HFF-Myc (cell line): Measurements from ENCODE around the gene BRD3.

Experiments used
- DNase-seq: peaks from one replicate; pipeline ENCODE4 v3.0.0-alpha.2; 2011; ENCODE audit warnings: low read depth; ENCODE audit errors: extremely low read depth
- H3K4me3 ChIP-seq: replicated peaks from 2 replicates; pipeline ENCODE4 v1.5.1; 2011; ENCODE audit warnings: low read depth, mild to moderate bottlenecking, control low read depth, low read length
- TF ChIP-seq, protein P1 (sequence below): IDR thresholded peaks from 2 replicates; pipeline ENCODE4 v1.5.1; 2012; ENCODE audit warnings: mild to moderate bottlenecking, low read depth, low read length, control low read depth; ENCODE audit errors: missing control alignments

The BRD3 gene

DNA sequence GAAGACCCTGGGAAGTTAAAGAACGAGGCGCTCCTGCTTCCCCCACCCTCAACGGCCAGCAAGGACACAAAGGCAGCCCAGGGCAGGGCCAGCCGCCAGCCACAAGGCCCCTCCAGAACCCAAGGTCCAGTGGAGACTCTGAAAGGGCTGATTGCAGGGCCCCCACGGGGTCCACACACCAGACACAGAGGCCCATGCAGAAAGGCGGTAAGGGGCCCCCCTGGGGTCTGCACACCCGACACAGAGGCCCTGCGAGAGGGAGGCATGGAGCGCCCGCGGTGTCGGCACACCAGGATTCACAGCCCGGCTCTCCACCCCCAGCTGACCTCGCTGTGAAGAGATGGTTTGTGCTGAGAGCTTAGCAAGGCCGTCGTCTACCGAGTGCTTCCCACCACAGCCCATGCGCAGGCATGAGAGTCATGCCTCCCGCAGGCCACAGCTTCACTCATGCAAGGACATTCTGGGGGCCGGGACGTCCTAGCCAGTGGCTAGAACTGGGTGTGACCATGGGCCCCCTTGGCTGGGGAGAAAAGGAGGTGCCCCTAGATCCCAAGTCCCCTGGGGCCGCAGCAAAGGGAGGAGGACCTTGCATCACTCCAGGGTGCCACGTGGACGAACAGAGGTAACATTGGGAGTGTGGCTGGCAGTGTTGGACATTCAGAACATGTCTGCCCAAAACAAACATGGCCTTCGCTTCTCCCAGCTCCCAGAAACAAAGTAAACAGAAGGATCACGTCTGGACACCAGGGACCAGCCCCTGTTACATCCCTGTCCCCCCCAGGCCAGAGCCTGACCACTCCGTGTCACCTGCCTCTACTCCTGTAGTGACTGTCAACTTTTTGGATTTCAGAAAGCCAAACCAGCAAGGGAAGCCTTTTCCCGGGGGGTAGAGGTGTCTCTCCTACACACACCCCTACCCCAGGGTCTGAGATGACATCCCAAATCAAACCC lies 9.8 kb downstream of the BRD3 start:
- TF ChIP-seq, protein P1, sequence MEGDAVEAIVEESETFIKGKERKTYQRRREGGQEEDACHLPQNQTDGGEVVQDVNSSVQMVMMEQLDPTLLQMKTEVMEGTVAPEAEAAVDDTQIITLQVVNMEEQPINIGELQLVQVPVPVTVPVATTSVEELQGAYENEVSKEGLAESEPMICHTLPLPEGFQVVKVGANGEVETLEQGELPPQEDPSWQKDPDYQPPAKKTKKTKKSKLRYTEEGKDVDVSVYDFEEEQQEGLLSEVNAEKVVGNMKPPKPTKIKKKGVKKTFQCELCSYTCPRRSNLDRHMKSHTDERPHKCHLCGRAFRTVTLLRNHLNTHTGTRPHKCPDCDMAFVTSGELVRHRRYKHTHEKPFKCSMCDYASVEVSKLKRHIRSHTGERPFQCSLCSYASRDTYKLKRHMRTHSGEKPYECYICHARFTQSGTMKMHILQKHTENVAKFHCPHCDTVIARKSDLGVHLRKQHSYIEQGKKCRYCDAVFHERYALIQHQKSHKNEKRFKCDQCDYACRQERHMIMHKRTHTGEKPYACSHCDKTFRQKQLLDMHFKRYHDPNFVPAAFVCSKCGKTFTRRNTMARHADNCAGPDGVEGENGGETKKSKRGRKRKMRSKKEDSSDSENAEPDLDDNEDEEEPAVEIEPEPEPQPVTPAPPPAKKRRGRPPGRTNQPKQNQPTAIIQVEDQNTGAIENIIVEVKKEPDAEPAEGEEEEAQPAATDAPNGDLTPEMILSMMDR: no peak
- no peak for DNase-seq

DNA sequence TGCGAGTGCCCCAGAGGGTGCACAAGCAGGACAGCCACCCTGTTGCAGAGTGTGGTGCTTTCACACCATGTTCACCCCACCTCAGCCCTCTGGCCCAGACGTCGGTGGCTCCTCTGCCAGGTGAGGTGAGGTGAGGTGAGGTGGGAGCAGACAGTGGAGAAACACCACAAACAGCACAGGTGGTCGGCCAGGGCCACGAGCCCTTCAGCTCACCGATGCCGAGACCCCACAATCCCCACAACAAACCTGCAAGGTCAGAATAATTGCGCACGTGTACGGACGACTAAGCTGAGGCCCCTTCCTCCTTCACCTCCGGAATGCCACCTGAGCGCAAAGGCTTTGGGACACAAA lies 10.5 kb downstream of the BRD3 start:
- no peak for DNase-seq
- H3K4me3 ChIP-seq: no peak overlapping the region
- TF ChIP-seq, protein P1: no peak

More for the DNA sequence above, 9.8 kb downstream of the BRD3 start:
- no peak overlapping the region for H3K4me3 ChIP-seq

DNA sequence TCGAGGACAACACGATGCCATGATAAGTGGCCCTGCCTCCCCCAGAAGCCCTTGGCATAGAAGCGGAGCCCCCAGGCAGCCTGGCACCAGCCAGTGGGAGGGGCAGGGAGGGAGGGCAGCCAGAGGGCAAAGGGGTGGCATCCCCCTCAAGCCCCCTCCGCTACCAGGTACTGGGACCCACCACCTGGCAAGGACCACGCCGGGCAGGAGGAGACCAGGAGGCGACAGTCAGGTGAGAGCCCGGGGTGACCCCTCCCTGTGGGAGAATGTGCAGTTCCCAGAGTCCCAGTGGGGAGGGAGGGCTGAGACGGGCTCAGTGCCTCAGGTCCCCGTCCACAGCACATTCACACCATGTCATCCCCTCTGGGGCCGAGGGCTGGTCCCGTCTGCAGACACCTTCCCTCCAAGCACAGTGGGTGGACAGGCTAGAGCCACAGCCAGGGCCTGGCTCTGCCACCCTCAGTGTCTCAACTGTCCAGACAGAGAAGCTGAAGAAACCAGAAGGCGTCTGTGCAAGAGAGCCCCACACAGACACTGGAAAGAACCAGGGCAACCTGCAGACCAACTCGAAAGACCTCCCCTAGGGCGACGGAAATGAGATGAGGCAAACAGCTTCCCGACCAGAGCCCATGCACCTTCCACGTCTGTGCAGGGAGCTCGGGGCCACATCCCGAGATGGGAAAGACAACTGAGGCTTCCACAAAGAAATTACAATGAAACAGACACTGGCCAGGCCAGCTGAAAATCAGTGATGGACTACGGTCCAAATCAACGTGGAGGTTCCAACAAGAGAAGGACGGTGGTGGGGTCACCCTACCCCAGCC lies 11.1 kb downstream of the BRD3 start:
- TF ChIP-seq, protein P1: no peak
- no peak for DNase-seq
- H3K4me3 ChIP-seq: no peak overlapping the region

DNA sequence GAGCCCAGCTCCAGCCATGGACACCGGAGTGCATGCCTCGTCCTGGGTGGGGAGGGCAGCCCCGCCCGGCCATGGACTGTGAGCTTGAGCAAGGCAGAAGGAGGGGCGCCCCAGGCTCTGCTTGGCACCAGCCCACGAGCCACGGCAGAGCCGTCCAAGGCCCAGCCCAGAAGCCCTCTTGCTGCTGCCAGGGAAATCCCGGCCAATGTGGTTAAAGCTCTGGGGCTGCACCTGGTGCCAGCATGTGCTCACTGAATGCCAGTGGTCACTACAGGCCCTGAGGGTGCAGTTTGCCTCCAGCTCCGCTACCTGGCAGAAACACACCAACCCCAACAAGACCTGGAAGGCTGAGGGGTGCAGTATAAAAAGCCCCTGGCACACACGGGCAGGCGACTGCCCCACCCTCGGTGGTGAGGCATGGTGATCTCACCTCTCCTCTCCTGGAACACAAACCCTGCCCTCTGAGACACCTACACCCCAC lies 11.8 kb downstream of the BRD3 start:
- TF ChIP-seq, protein P1: no peak
- no peak for DNase-seq
- H3K4me3 ChIP-seq: no peak overlapping the region

DNA sequence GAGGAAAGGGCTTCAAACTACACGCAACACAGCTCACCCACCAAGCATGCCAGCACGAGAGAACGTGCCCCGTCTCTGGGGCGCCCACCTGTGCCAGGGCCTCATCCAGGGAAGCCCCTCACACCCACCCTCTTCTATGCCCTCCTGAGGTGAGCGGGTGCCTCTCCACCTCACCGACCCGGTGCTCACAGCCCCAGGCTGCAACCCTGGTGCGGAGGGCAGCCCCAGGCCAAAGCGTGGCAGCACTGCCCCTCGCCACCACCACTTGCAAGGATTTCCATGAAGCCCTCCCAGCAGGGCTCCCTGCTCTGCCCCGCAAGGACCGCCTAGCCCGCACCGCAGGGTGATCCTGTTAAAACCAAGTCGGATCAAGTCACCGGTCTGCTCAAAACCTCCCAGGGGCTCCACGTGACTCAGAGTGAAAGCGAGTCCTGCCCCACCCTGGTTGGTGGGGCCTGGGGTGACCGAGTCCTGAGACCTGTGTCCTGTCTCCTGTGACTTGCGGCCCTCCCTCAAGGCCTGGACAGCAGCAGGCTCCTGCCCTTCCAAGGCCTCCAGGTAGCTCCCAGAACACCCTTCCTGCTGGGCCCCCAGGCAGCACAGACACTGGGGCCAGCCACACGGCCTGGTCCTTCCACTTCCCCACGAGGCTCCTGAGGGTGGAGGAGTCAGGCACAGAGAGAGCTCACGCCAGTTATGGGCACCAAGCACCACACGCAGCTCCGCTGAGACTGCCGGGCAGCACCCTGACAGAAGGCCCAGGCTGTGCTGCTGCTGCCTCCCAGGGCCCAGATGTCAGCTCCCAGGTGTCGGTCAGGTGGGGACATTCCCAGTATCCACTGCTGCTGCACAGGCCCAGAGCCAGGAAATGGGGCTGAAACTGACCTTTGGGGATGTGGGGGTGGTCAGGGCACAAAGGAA lies 12.7 kb downstream of the BRD3 start:
- no peak overlapping the region for H3K4me3 ChIP-seq
- TF ChIP-seq, protein P1: no peak
- no peak for DNase-seq
